Endothelial cell of umbilical vein (primary cell): ENCODE measurements around the gene BTN2A1. TPM values are rescaled to one million over a fixed set of nuclear protein-coding genes. Genes with fewer than 3 reads are reported as not detected.

Experiments used
- Bru-seq: library from RNA; stranded (reverse); fragments of 400-500 nt; gene quantifications from one replicate; lab custom pipeline; 2021; lab: Mats Ljungman, UMichigan
- BruChase-seq, 2 experiments: library from RNA; stranded (reverse); fragments of 400-500 nt; gene quantifications; one replicate each; lab custom pipeline; 2021; lab: Mats Ljungman, UMichigan
- BruUV-seq: library from RNA; stranded (reverse); fragments of 400-500 nt; replicated peaks from 2 replicates; lab custom pipeline; 2021; lab: Mats Ljungman, UMichigan
- CTCF ChIA-PET: fragments of 300-600, 350-600 bp; sonication (Branson Sonifier 250); formaldehyde crosslinking; loops from one replicate; lab custom pipeline; 2021; ENCODE audit warnings: antibody characterized with exemption, inconsistent platforms; lab: Charles Lee
- POLR2A ChIA-PET: fragments of 300-600, 350-600 bp; sonication (Branson Sonifier 250); formaldehyde crosslinking; loops from one replicate; lab custom pipeline; 2021; ENCODE audit warnings: antibody characterized with exemption, inconsistent platforms; lab: Charles Lee
- DNase-seq: peaks from one replicate; pipeline ENCODE4 v3.0.0-alpha.2; 2011; ENCODE audit warnings: low read depth, low spot score
- FAIRE-seq: peaks from 2 replicates; lab custom pipeline; 2011; peaks lifted over from hg19 to GRCh38; lab: Jason Lieb, UNC
- H2AFZ ChIP-seq: 2 replicates; pipeline ENCODE4 v1.6.0; 2012; ENCODE audit warnings: low read depth, low read length, control low read depth, inconsistent platforms
- H3K27ac ChIP-seq: 2 replicates; pipeline ENCODE4 v1.5.1; 2011; ENCODE audit warnings: low read depth, mild to moderate bottlenecking, control low read depth, low read length, moderate library complexity; ENCODE audit not compliant: insufficient read depth
- H3K27me3 ChIP-seq, 2 experiments: 2 replicates each; pipeline versions ENCODE4 v1.6.0 to v1.6.1; 2011; ENCODE audit warnings: low read length in 2 of 2, mixed read lengths in 1 of 2; ENCODE audit not compliant: control insufficient read depth in 2 of 2, insufficient read depth in 2 of 2
- H3K36me3 ChIP-seq, 2 experiments: 2 replicates in 1 of 2; 3 replicates in 1 of 2; pipeline ENCODE4 v1.5.1; 2011; ENCODE audit warnings: low read length in 2 of 2, mild to moderate bottlenecking in 1 of 2, moderate library complexity in 1 of 2; ENCODE audit not compliant: control insufficient read depth in 2 of 2, insufficient read depth in 2 of 2; ENCODE audit errors: extremely low read depth in 1 of 2
- H3K4me1 ChIP-seq: 3 replicates; pipeline ENCODE4 v1.5.1; 2011; ENCODE audit warnings: mild to moderate bottlenecking, low read length; ENCODE audit not compliant: control insufficient read depth, insufficient read depth; ENCODE audit errors: extremely low read depth
- H3K4me2 ChIP-seq: 2 replicates; pipeline ENCODE4 v1.6.1; 2011; ENCODE audit warnings: low read length, control low read depth, mixed read lengths; ENCODE audit not compliant: insufficient read depth
- H3K4me3 ChIP-seq, 3 experiments: fragments of 200-600 bp in 1 of 3; sonication (generic), shearing (Covaris generic) in 1 of 3; replicated peaks in 1 of 3; 2 replicates each; pipeline ENCODE4 v1.5.1; 2011 to 2016; ENCODE audit warnings: control low read depth in 3 of 3, low read length in 3 of 3, mild to moderate bottlenecking in 2 of 3, inconsistent platforms in 1 of 3, low read depth in 1 of 3, moderate library complexity in 1 of 3; ENCODE audit not compliant: insufficient read depth in 1 of 3
- H3K79me2 ChIP-seq: 2 replicates; pipeline ENCODE4 v1.6.0; 2012; ENCODE audit warnings: low read length, inconsistent platforms; ENCODE audit not compliant: control insufficient read depth, insufficient read depth
- H3K9ac ChIP-seq: replicated peaks from 2 replicates; pipeline ENCODE3; 2011; ENCODE audit warnings: low read length, control low read depth; ENCODE audit not compliant: insufficient read depth; ENCODE audit errors: extremely low read depth
- H3K9me1 ChIP-seq: replicated peaks from 3 replicates; pipeline ENCODE4 v1.6.0; 2011; ENCODE audit warnings: mild to moderate bottlenecking, low read length; ENCODE audit not compliant: control insufficient read depth, insufficient read depth; ENCODE audit errors: extremely low read depth
- H3K9me3 ChIP-seq: replicated peaks from 2 replicates; pipeline ENCODE4 v1.5.1; 2012; ENCODE audit warnings: low read length, inconsistent platforms; ENCODE audit not compliant: control insufficient read depth, insufficient read depth
- H4K20me1 ChIP-seq: replicated peaks from 2 replicates; pipeline ENCODE3; 2011; ENCODE audit warnings: mild to moderate bottlenecking, low read length; ENCODE audit not compliant: control insufficient read depth, insufficient read depth; ENCODE audit errors: extremely low read depth
- FOS ChIP-seq: IDR thresholded peaks from 2 replicates; pipeline ENCODE4 v1.6.1; 2011; ENCODE audit warnings: mild to moderate bottlenecking, low read length, moderate library complexity, borderline replicate concordance; ENCODE audit not compliant: insufficient read depth
- GATA2 ChIP-seq: IDR thresholded peaks from 2 replicates; pipeline ENCODE4 v1.7.0; 2011; ENCODE audit warnings: low read depth, mild to moderate bottlenecking, moderate library complexity, mixed read lengths, low read length; ENCODE audit not compliant: insufficient read length, insufficient read depth
- JUN ChIP-seq: IDR thresholded peaks from 2 replicates; pipeline ENCODE4 v1.6.1; 2011; ENCODE audit warnings: borderline replicate concordance, low read depth; ENCODE audit not compliant: insufficient read length, insufficient read depth
- POLR2A ChIP-seq: IDR thresholded peaks from 2 replicates; pipeline ENCODE4 v1.6.1; 2012; ENCODE audit warnings: low read depth, mild to moderate bottlenecking, control low read depth, low read length
- POLR2AphosphoS5 ChIP-seq: IDR thresholded peaks from 2 replicates; pipeline ENCODE4 v1.6.1; 2012; ENCODE audit warnings: low read depth, mild to moderate bottlenecking, control low read depth, low read length, moderate library complexity; ENCODE audit not compliant: insufficient read depth
- dilution Hi-C: fragments of 300-500 bp; cut with MboI; formaldehyde crosslinking; loops from one replicate; pipeline ENCODE4 v1.15.0; 2019; ENCODE audit warnings: low sequenced_read_pairs; ENCODE audit not compliant: extremely low pct_ligation_motif_present
- intact Hi-C: fragments of 100-400 bp; cut with micrococcal nuclease; formaldehyde crosslinking; loops from one replicate; pipeline ENCODE4 v1.10.0; 2022
- long read RNA-seq: library from polyadenylated mRNA; stranded (forward); transcript quantifications from one replicate; pipeline ENCODE4 v2.0.0, GENCODE V29; 2021
- polyA minus RNA-seq, 3 experiments: library from RNA; depleted of rRNA, polyadenylated mRNA; stranded (reverse); fragments of >200 nt; gene quantifications; 1 replicate in 1 of 3; 2 replicates in 2 of 3; pipeline ENCODE4 v1.2.3, GENCODE V29; 2011
- polyA plus RNA-seq, 4 experiments: library from polyadenylated mRNA; depleted of rRNA in 3 of 4; stranded (reverse) in 3 of 4; unstranded in 1 of 4; fragments of >200 nt; gene quantifications; 2 replicates each; pipeline versions ENCODE4 v1.2.1 to v1.2.3, GENCODE V29; 2011 to 2012; ENCODE audit warnings: missing spikeins in 1 of 4
- total RNA-seq: library from RNA; stranded (reverse); gene quantifications from 2 replicates; pipeline ENCODE4 v1.2.3, GENCODE V29; 2021
- TF ChIP-seq, protein P1 (sequence below), 2 donors: IDR thresholded peaks; 1 replicate in 1 of 2; 2 replicates in 1 of 2; pipeline ENCODE4 v1.5.1; 2011; ENCODE audit warnings: low read length in 2 of 2, mild to moderate bottlenecking in 2 of 2, moderate library complexity in 2 of 2, control low read depth in 1 of 2, inconsistent platforms in 1 of 2, low read depth in 1 of 2; ENCODE audit not compliant: insufficient read depth in 1 of 2; ENCODE audit errors: extremely low read depth in 1 of 2
- TF ChIP-seq, protein P2 (sequence below): IDR thresholded peaks from 2 replicates; pipeline ENCODE4 v1.6.1; 2011; ENCODE audit not compliant: insufficient read depth, insufficient read length

Gene BTN2A1
- total RNA-seq (23.4 and 25.1 TPM in 2 replicates), polyA plus RNA-seq (26.3 and 31.9 TPM in 2 replicates), polyA minus RNA-seq (29.3 and 39.5 TPM in 2 replicates), Bru-seq, nascent RNA (percentile 78 among the genes with signal in this experiment), BruChase-seq, experiment 1, labeled RNA remaining after a 6-hour chase (percentile 77 among the genes with signal in this experiment), BruChase-seq, experiment 2, labeled RNA remaining after a 2-hour chase (percentile 83 among the genes with signal in this experiment)
- 29.5 and 32.1 TPM in 2 replicates for polyA plus RNA-seq (2011; cell fraction: cytosol; rRNA removed)
- polyA plus RNA-seq (2011; cell fraction: nucleus; rRNA removed) = 62.1 and 68.7 TPM in 2 replicates
- 21.3 and 25.6 TPM in 2 replicates for polyA plus RNA-seq (2012)
- 3.9 TPM for polyA minus RNA-seq (2011; cell fraction: cytosol; rRNA and poly(A)+ RNA removed)
- polyA minus RNA-seq (2011; cell fraction: nucleus; rRNA and poly(A)+ RNA removed) = 18.5 and 20.2 TPM in 2 replicates
- long read RNA-seq, transcript BTN2A1-202 (9 exons, 3,024 nt) = minor isoform, 5 of 55 reads
- long read RNA-seq, transcript BTN2A1-201 (8 exons, 2,920 nt) = major isoform, 16 of 55 reads
- long read RNA-seq, partial matches to known transcripts = 5 of 55 reads
- long read RNA-seq, other reads (novel, unspliced or antisense) = 25 of 55 reads

DNA sequence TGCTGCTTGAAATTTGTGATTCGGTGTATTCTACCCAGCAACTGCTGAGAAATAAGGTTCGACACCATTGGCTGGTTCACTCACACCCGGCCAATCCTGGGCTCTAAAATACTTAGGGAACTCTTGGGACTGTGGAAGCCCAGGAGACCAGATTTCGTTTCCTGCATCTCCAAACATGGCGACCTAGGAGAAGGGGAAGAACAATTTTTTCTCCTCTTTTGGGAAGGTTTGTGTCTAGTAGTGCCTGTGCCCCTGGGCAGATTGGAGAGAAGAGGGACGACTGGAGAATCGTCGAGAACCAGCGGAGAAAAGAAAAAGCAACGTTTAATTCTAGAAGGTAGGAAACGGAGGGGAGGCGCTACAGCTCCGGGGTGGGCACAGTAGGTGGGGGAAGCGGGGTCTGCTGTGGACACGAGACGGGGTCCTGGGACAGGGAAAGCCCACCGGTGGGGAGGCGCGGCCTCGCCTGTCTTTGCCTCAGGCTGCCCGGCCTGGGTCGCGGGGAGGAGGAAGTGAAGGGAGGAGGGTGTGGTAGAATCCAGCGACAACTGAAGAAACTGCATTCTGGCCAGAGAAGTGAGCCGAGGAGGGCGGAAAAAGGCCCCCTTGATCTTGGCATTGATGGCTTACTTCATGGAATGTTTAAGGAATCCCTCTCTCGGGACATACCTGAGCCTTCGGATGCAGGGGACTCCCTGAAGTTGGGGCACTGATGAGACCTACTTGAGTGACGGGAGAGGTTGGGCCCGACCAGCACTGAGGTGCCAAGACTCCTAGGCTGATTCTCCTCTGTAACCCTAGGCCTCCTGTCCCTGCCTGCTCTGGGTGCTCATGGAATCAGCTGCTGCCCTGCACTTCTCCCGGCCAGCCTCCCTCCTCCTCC is at the start of gene BTN2A1:
TSS of gene BTN2A1 (plus strand) at position 150 of the 883 bp plus-strand sequence. CDS start at position 832, 682 bp downstream.
- peaks cover 38% of the 10 kb centered on the region for H3K79me2 ChIP-seq
- H3K27ac ChIP-seq = peak within 1 kb of the TSS; percentile 92
- no peaks in the 10 kb centered on the region for H4K20me1 ChIP-seq
- BruUV-seq = TSS peak; percentile 37
- dilution Hi-C loops (no loop called here), intact Hi-C loops (loop anchor here (1.0 to 5.0 kb wide), 5 partner anchors 16 to 116 kb away; partner anchors contain the start of genes BTN2A2 and BTN3A3)
- ChIA-PET POLR2A (no interaction called here), CTCF (no interaction called here)
- H3K9ac ChIP-seq = peak within 1 kb of the TSS; percentile 99
- peaks cover 20% of the 10 kb centered on the region for H3K4me1 ChIP-seq
- FAIRE-seq (peak; percentile 100), DNase-seq (peak; percentile 97)
- no peaks in the 10 kb centered on the region for H3K9me1 ChIP-seq
- H3K4me2 ChIP-seq = peak within 1 kb of the TSS; percentile 77
- TF ChIP-seq JUN (no peak), FOS (no peak), POLR2A (peak; percentile 18), GATA2 (no peak), POLR2AphosphoS5 (peak; percentile 30)
- TF ChIP-seq, protein P1, sequence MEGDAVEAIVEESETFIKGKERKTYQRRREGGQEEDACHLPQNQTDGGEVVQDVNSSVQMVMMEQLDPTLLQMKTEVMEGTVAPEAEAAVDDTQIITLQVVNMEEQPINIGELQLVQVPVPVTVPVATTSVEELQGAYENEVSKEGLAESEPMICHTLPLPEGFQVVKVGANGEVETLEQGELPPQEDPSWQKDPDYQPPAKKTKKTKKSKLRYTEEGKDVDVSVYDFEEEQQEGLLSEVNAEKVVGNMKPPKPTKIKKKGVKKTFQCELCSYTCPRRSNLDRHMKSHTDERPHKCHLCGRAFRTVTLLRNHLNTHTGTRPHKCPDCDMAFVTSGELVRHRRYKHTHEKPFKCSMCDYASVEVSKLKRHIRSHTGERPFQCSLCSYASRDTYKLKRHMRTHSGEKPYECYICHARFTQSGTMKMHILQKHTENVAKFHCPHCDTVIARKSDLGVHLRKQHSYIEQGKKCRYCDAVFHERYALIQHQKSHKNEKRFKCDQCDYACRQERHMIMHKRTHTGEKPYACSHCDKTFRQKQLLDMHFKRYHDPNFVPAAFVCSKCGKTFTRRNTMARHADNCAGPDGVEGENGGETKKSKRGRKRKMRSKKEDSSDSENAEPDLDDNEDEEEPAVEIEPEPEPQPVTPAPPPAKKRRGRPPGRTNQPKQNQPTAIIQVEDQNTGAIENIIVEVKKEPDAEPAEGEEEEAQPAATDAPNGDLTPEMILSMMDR (IDR thresholded peaks at IDR 0.05; ENCODE audit: extremely low read depth in 1 of 2, insufficient read depth in 1 of 2, low read depth in 1 of 2, low read length in 2 of 2) = no peak
- TF ChIP-seq, protein P2, sequence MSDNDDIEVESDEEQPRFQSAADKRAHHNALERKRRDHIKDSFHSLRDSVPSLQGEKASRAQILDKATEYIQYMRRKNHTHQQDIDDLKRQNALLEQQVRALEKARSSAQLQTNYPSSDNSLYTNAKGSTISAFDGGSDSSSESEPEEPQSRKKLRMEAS = no peak
- H3K4me3 ChIP-seq = peak within 1 kb of the TSS; percentile 92 to 99 (median 99)
- H3K9me3 ChIP-seq = no peaks in the 10 kb centered on the region
- peaks cover 0 to 18% of the 10 kb centered on the region in 2 experiments for H3K36me3 ChIP-seq
- no peaks in the 10 kb centered on the region for H3K27me3 ChIP-seq
- H2AFZ ChIP-seq = peak within 1 kb of the TSS; percentile 99
